ENCODE results near the gene OR10G8. TPM values are rescaled to one million over a fixed set of nuclear protein-coding genes. Genes with fewer than 3 reads are reported as not detected.
A peak's percentile ranks its signal among the peaks of the same experiment; 100 is the strongest.

OR10G8 gene
- total and polyA plus RNA-seq, 2 of the 8 experiments (the other 6 are each of a cell fraction or from before 2014, with no cell fraction given), result not detected

DNA sequence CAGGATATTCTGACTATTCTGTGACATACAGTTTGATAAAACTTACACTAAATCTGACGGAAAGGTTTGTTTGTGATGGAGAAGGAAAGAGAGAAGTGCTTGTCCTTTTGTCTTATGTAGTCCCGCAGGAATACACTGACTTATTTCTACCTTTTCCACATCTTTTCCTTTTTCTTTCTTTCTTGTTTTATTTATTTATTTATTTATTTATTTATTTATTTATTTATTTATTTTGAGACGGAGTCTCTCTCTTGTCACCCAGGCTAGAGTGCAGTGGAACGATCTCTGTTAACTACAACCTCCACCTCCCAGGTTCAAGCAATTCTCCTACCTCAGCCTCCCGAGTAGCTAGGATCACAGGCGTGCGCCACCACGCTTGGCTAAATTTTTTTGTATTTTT is 45.5 kb downstream of the OR10G8 start:
- H3K14ac ChIP-seq (ENCODE audit: insufficient read length), result no peak overlapping the region
- no peaks in the 10 kb centered on the region for H3K79me1 ChIP-seq (ENCODE audit: low read depth, low read length)
- no peak overlapping the region for H2BK20ac ChIP-seq (ENCODE audit: low read length)
- no peak overlapping the region for H3K23ac ChIP-seq (ENCODE audit: insufficient read length)
- no peak overlapping the region for H4K91ac ChIP-seq (replicated peaks; ENCODE audit: insufficient read length, low read length)
- ChIA-PET CTCF (ENCODE audit: partially characterized antibody) (interaction anchor here (0.7 to 6.7 kb wide), 33 partner anchors 9 to 599 kb away, joined by 3 to 43 read pairs (median 4); partner anchors contain the start of genes OR8B4 and VWA5A), POLR2A (ENCODE audit: partially characterized antibody) (no interaction called here)
- DNase-seq (ENCODE audit: low read depth in 1 of 2, low spot score in 2 of 2) (no peak), FAIRE-seq (no peak)
- H3K56ac ChIP-seq (replicated peaks; ENCODE audit: insufficient read length, low read depth, low read length), result no peak overlapping the region
- no peaks in the 10 kb centered on the region for H3K27me3 ChIP-seq (replicated peaks in 1 of 4; ENCODE audit: control insufficient read depth in 3 of 4, extremely low read depth in 1 of 4, insufficient read depth in 3 of 4, low read length in 3 of 4)
- no peak overlapping the region for H2AK5ac ChIP-seq (ENCODE audit: low read depth, low read length)
- H3K79me2 ChIP-seq (ENCODE audit: control insufficient read depth in 1 of 2, insufficient read depth in 2 of 2, low read length in 2 of 2), result no peaks in the 10 kb centered on the region
- WGBS, 2 experiments (ENCODE audit: extremely low coverage in 1 of 2, insufficient coverage in 1 of 2, insufficient read length in 1 of 2, insufficient replicate concordance in 2 of 2, low coverage in 1 of 2, low lambda C conversion rate in 2 of 2, missing lambda C conversion rate in 1 of 2), result 94% methylated on average over 8 of the region's 8 CpGs; no CpG with 5 or more reads in 1 of the 2 experiments
- no peak overlapping the region for H2BK120ac ChIP-seq (replicated peaks; ENCODE audit: low read depth, low read length)
- H3K18ac ChIP-seq (ENCODE audit: extremely low read depth, low read length), result no peak overlapping the region
- peaks cover 0 to 3% (median 2%) of the 10 kb centered on the region in 4 experiments; a peak in 3 of 7 replicates for H3K4me1 ChIP-seq (replicated peaks in 1 of 4; ENCODE audit: control insufficient read depth in 3 of 4, insufficient read depth in 4 of 4, low read length in 3 of 4)
- H4K8ac ChIP-seq (ENCODE audit: extremely low read depth, insufficient read depth, low read length), result no peak overlapping the region
- H3K4me2 ChIP-seq (ENCODE audit: insufficient read depth in 1 of 2, low read depth in 2 of 2, low read length in 2 of 2), result no peak overlapping the region
- no peak overlapping the region for H3K4me3 ChIP-seq (ENCODE audit: extremely low read depth in 1 of 4, insufficient read depth in 2 of 4, low read depth in 3 of 4, low read length in 4 of 4)
- H3K9me3 ChIP-seq (ENCODE audit: insufficient read depth in 2 of 2, low read depth in 1 of 2, low read length in 1 of 2), result no peaks in the 10 kb centered on the region
- H2BK5ac ChIP-seq (ENCODE audit: low read depth, low read length), result no peak overlapping the region
- H3K36me3 ChIP-seq (ENCODE audit: control insufficient read depth in 2 of 4, insufficient read depth in 4 of 4, low read length in 3 of 4), result no peaks in the 10 kb centered on the region
- H3K27ac ChIP-seq (ENCODE audit: low read depth, low read length), result no peak overlapping the region
- no peak overlapping the region for H3K9ac ChIP-seq (replicated peaks in 1 of 4; ENCODE audit: extremely low read depth in 1 of 4, low read depth in 3 of 4, low read length in 3 of 4)
- H2AFZ ChIP-seq (ENCODE audit: low read length), result peak overlapping the region; percentile 99
- H4K20me1 ChIP-seq (replicated peaks in 1 of 2; ENCODE audit: control insufficient read depth in 1 of 2, insufficient read depth in 2 of 2, low read length in 2 of 2), result no peaks in the 10 kb centered on the region
- H2BK15ac ChIP-seq (ENCODE audit: low read length), result no peak overlapping the region
- TF ChIP-seq CHD1 (IDR thresholded peaks at IDR 0.05; ENCODE audit: low read depth, low read length) (no peak), RNF2 (IDR thresholded peaks at IDR 0.05; ENCODE audit: borderline replicate concordance, low read depth, low read length, missing control alignments, poor library complexity, severe bottlenecking) (no peak), JUN (IDR thresholded peaks at IDR 0.05; ENCODE audit: low read depth, low read length) (no peak), POU5F1 (IDR thresholded peaks at IDR 0.05; ENCODE audit: low read depth, low read length) (no peak), FOSL1 (IDR thresholded peaks at IDR 0.05; ENCODE audit: insufficient read depth, low read depth, low read length) (no peak)
- TF ChIP-seq, protein P1, sequence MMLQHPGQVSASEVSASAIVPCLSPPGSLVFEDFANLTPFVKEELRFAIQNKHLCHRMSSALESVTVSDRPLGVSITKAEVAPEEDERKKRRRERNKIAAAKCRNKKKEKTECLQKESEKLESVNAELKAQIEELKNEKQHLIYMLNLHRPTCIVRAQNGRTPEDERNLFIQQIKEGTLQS (IDR thresholded peaks at IDR 0.05; ENCODE audit: insufficient read depth, low read depth, low read length), result no peak
- no peak overlapping the region for H3K4ac ChIP-seq (replicated peaks; ENCODE audit: insufficient read length, low read depth, low read length)
- no peaks in the 10 kb centered on the region for H3K23me2 ChIP-seq (ENCODE audit: low read depth, low read length)
- H2BK12ac ChIP-seq (ENCODE audit: low read depth, low read length), result no peak overlapping the region
- H4K5ac ChIP-seq (ENCODE audit: insufficient read length, low read depth, low read length), result no peak overlapping the region

All from H1 (cell line).